ENCODE measurements around the gene IL12RB1. TPM values are rescaled to one million over a fixed set of nuclear protein-coding genes. Genes with fewer than 3 reads are reported as not detected.
A peak's percentile ranks its signal among the peaks of the same experiment; 100 is the strongest.

The IL12RB1 gene
- total and polyA plus RNA-seq, 2 of the 13 experiments (the other 11 are each of a cell fraction or from before 2014, with no cell fraction given): 0.03 to 0.04 TPM

GRCh38 chr19:18058208-18059009 is 28.3 kb downstream of the IL12RB1 start (continued):
- TF ChIP-seq ZNF691 (CRISPR knock-in tag; IDR thresholded peaks at IDR 0.05; ENCODE audit: borderline replicate concordance, low read depth) (0 out of 2 replicates have a peak, but pooled peaks have one; percentile 32), FOXO1 (CRISPR knock-in tag; IDR thresholded peaks at IDR 0.05) (peak; percentile 49; the same call in 1 of the 2 replicates), ZNF318 (CRISPR knock-in tag; IDR thresholded peaks at IDR 0.05) (no peak), ETV5 (CRISPR knock-in tag; IDR thresholded peaks at IDR 0.05; ENCODE audit: borderline replicate concordance) (peak; percentile 67; the same call in 1 of the 2 replicates), ZFP91 (CRISPR knock-in tag; IDR thresholded peaks at IDR 0.05; ENCODE audit: borderline replicate concordance) (0 out of 2 replicates have a peak, but pooled peaks have one; percentile 33), SRSF1 (optimal IDR thresholded peaks at IDR 0.05; ENCODE audit: low read depth, low read length) (peak; percentile 70), SMC3 (IDR thresholded peaks at IDR 0.05; ENCODE audit: low read length) (peak; percentile 78; the same call in 1 of the 2 replicates), ZNF772 (CRISPR knock-in tag; IDR thresholded peaks at IDR 0.05) (0 out of 2 replicates have a peak, but pooled peaks have one; percentile 20), ZNF572 (CRISPR knock-in tag; IDR thresholded peaks at IDR 0.05) (0 out of 2 replicates have a peak, but pooled peaks have one; percentile 66), MIXL1 (CRISPR knock-in tag; IDR thresholded peaks at IDR 0.05) (0 out of 2 replicates have a peak, but pooled peaks have one; percentile 30), ASH2L (IDR thresholded peaks at IDR 0.05; ENCODE audit: insufficient read length, low read depth, low read length) (peak; percentile 33)
- TF ChIP-seq, protein P1, sequence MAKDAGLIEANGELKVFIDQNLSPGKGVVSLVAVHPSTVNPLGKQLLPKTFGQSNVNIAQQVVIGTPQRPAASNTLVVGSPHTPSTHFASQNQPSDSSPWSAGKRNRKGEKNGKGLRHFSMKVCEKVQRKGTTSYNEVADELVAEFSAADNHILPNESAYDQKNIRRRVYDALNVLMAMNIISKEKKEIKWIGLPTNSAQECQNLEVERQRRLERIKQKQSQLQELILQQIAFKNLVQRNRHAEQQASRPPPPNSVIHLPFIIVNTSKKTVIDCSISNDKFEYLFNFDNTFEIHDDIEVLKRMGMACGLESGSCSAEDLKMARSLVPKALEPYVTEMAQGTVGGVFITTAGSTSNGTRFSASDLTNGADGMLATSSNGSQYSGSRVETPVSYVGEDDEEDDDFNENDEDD (CRISPR knock-in tag; IDR thresholded peaks at IDR 0.05; ENCODE audit: borderline replicate concordance): peak; percentile 24; the same call in 1 of the 2 replicates
- TF ChIP-seq, protein P2, sequence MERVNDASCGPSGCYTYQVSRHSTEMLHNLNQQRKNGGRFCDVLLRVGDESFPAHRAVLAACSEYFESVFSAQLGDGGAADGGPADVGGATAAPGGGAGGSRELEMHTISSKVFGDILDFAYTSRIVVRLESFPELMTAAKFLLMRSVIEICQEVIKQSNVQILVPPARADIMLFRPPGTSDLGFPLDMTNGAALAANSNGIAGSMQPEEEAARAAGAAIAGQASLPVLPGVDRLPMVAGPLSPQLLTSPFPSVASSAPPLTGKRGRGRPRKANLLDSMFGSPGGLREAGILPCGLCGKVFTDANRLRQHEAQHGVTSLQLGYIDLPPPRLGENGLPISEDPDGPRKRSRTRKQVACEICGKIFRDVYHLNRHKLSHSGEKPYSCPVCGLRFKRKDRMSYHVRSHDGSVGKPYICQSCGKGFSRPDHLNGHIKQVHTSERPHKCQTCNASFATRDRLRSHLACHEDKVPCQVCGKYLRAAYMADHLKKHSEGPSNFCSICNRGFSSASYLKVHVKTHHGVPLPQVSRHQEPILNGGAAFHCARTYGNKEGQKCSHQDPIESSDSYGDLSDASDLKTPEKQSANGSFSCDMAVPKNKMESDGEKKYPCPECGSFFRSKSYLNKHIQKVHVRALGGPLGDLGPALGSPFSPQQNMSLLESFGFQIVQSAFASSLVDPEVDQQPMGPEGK (CRISPR knock-in tag; IDR thresholded peaks at IDR 0.05): peak; percentile 96
